GM21447 (cell line): ENCODE measurements around the gene SLC46A3.
"Not testable (repeated sequence)": the region's sequence is repeated elsewhere in the genome, so short reads cannot be mapped to it uniquely, and the experiment has no call there.

Experiments
- ATAC-seq: cut with Tn5 transposase; IDR thresholded peaks from one replicate; pipeline ENCODE4 v1.9.1; 2021; ENCODE audit not compliant: unreplicated experiment

The SLC46A3 gene

GRCh38 chr13:28734906-28735305 is 16.1 kb upstream of the SLC46A3 start:
- ATAC-seq, result no peak

GRCh38 chr13:28730762-28731161 is 12.0 kb upstream of the SLC46A3 start:
- ATAC-seq, result no peak

DNA sequence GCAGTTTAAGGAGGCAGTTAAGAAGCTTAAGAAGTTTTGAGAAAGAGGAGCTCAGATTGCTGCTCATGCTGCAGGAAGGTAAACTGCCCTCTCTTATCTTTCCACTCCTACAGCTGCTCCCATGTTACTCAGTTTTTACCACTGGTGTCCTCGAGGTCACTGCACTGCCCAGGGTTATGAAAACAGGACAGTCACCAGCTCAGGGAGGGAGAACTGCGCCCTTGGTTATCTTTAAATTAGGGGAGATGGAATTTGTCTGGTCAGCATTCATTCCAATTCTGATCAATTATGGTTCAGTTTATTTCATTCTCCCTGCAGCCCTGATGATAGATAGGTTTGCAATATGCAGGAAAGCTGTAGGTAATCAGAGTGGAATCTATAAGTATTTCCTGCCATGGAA is 10.8 kb upstream of the SLC46A3 start:
- no peak for ATAC-seq

GRCh38 chr13:28728642-28729041 is 9.9 kb upstream of the SLC46A3 start:
- ATAC-seq, result no peak

- no peak for ATAC-seq
These were observed 6.4 kb upstream of the SLC46A3 start for GRCh38 chr13:28725046-28725610.

DNA sequence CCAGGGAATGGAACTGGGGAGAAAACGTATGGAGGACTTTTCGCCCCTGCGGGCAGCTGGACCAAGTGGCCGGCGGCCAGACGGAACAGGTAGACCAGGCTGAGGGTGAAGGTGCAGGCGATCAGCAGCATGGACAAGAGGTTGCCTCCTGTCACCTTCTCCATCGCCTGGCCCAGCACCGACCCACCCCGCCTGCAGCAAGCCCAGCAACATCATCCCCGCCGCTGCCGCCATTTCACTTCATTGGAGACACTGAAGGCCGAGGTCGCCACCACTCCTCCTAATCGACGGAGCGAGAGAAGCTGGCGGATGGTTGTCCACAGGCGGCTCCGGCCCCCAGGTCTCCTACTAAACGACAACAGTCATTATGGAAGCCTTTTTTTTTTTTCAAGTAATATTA is 5.0 kb upstream of the SLC46A3 start:
- no peak for ATAC-seq

GRCh38 chr13:28719227-28720055 is 671 bp upstream of the SLC46A3 start:
- ATAC-seq, result no peak

GRCh38 chr13:28718196-28718542 is 601 bp downstream of the SLC46A3 start:
- ATAC-seq, result peak; percentile 2

- no peak for ATAC-seq
These were observed 1.6 kb downstream of the SLC46A3 start for GRCh38 chr13:28717170-28717569.

DNA sequence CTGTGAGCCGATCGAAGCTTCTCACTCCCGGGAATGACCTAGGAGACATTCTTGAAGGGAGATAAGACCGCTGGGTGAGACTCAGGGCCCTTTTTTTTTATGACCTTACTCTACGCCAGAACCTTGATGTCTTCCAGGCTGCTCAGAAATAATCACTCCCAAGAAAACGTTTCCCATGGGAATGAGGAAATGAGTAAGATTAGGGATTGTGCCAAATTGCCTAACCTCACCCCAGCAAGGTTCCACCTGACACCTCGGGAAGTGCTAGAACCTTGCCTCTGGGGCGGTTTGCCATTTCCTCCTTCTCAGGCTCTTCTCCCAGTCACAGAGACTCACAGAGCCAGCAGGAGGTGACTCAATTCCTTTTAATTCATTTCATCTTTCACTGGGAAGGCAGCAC is 2.3 kb downstream of the SLC46A3 start:
- ATAC-seq, result no peak

DNA sequence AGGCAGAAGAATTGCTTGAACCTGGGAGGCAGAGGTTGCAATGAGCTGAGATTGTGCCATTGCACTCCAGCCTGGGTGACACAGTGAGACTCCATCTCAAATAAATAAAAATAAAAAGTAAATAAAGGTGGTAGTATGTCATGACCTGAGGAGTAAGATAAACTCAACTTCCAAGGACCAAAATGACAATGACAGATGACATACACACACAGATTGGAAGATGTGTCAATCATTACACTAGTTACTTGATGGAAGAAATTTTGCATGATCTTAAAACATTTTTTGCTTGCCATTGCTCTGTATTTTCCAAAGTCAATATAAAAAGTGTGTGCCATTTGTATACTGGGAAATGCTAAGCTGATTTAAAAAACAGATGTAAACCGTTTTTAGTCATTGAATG is 4.1 kb downstream of the SLC46A3 start:
- ATAC-seq, result no peak

DNA sequence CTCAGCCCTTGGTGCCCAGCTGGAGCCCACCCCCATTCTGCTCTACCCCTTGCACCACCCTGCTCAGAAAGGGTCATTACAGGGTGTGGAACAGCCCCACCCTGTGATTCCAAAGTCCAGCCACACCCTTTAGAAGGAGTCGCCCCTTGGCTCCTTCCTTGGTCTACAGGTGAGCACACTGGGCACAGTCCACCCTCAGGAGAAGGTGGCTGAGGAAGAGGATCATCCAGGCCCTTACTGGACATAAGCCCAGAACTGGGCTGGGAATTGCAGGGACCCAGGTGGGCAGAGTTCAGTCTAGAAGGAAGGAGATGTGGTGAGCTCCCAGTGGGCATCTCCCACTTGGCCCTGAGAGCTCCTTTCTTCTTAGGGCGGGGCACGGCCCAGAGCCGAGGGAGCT is 8.6 kb downstream of the SLC46A3 start:
- ATAC-seq, result no peak

GRCh38 chr13:28707629-28708427 is 10.9 kb downstream of the SLC46A3 start:
- peak; percentile 99 for ATAC-seq

DNA sequence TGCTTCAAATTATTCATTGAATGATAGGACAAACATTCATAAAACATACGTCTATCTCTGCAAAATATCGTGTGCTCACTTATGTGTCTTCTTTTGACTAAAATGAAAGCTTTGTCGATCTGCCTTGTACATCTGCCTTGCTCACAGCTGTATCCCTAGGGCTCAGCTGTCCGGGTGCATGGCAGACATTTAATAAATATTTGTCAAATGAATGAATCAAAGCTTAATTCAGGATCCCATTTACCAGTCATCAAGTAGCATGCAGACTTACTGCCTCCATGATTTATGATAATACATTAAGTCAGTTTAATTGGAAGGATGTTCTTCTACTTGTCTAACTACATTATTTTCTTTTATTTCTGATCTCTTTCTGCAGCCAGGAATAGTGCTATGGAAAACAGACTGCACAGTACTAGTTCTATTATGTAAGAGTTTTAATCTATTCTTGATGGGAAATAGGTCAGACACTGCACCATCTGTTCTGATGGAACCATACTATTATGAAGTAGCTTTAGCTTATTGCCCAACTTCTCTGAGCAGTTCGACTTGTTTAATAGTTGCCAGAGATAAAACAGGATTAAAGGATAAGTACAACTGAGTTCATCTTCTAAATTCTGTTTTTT is 13.2 kb downstream of the SLC46A3 start:
- ATAC-seq, result no peak

DNA sequence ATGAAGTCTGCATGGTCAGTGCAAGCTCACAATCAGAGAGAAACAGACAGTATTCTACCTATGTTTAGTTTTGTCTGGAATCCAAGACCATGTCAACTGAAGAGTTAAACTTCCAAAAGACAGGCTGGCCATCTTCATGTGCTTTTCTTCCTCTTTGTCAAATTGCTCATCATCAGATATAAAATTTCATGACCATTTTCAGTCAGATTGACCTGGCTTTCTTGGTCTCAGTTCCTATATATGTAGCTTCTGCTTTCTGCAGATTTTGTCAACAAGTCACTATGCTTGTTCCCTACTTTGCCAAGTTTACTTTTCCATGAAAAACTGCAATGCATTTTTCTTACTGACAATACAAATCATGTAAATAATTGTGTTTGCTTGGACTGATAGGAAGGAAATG is 13.9 kb downstream of the SLC46A3 start:
- ATAC-seq, result no peak

GRCh38 chr13:28704282-28704681 is 14.5 kb downstream of the SLC46A3 start:
- ATAC-seq, result no peak

GRCh38 chr13:28699246-28699645 is 19.5 kb downstream of the SLC46A3 start:
- ATAC-seq, result no peak

DNA sequence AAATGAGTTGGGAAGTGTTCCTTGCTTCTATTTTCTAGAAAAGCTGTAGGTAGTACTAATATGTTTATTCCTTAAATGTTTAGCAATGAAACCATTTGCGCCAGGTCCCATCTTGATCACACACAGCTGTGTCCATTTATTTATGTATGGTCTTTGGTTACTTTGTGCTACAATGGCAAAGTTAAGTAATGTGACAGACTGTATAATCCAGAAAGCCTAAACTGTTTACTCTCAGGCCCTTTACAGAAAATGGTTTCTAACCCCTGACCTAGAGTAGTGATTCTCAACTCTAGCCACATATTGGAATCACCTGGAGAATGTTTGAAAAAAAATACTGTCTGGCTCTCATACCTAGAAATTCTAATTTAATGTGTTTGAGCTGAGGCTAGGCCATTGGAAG is 21.3 kb downstream of the SLC46A3 start:
- no peak for ATAC-seq

DNA sequence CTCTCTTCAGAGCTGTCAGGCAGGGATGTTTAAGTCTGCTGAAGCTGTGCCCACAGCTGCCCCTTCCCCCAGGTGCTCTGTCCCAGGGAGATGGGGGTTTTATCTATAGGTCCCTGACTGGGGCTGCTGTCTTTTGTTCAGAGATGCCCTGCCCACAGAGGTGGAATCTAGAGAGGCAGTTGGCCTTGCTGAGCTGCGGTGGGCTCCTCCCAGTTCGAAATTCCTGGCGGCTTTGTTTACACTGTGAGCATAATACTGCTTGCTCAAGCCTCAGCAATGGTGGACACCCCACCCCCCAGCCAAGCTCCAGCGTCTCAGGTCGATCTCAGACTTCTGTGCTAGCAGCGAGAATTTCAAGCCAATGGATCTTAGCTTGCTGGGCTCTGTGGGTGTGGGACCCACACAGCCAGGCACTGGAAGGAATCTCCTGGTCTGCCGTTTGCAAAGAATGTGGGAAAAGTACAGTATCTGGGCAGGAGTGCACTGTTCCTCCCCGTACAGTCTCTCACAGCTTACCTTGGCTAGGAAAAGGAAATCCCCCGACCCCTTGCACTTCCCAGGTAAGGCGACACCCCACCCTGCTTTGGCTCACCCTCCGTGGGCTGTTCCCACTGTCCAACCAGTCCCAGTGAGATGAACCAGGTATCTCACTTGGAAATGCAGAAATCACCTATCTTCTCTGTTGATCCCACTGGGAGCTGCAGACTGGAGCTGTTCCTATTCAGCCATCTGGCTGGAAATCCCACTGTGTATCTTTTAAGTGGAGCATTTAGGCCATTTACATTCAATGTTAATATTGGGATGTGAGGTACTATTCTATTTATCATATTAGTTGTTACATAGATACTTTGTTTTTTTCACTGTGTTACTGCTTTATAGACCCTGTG is 24.9 kb downstream of the SLC46A3 start:
- not testable (repeated sequence) for ATAC-seq

DNA sequence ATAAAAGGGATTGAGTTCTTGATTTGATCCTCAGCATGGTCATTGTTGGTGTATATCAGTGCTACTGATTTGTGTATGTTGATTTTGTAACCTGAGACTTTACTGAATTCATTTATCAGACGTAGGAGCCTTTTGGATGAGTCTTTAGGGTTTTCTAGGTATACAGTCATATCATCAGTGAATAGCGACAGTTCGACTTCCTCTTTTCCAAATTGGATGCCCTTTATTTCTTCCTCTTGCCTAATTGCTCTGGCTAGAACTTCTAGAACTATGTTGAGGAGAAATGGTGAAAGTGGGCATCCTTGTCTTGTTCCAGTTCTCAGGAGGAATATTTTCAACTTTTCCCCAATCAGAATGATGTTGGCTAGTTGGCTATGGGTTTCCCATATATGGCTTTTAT is 32.9 kb downstream of the SLC46A3 start:
- no peak for ATAC-seq

DNA sequence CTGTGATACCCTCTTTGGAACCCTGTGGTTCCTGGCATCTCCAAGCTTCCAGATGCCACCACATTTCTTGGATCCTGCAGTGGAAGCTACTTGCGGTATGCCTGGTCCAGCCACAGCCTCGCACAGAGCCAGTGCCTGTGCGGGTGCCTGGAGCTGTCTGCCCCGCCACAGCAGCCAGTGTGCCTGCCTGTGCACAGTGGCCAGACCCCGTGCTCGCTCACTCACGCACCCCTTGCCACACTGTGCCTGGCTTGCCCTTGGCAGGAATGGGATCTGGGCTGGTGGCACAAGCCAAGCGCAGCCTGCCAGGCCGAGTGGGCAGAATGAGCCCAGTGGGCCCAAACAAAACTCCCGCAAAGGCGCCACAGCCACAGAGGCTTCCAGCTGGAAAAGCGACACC is 33.7 kb downstream of the SLC46A3 start:
- ATAC-seq, result no peak
